SU-DHL-6 (cell line): ENCODE data around the gene P2RY6.

Experiments used
- H2AFZ ChIP-seq: fragments of 200-600 bp; sonication (generic); 2 replicates; pipeline ENCODE4 v1.6.1; 2014; ENCODE audit warnings: low read depth, mild to moderate bottlenecking, moderate library complexity, mixed read lengths, antibody characterized with exemption, low read length; ENCODE audit not compliant: severe bottlenecking
- H3F3A ChIP-seq: fragments of 200-600 bp; shearing (Covaris generic); 2 replicates; pipeline ENCODE4 v1.6.0; 2016; ENCODE audit warnings: antibody characterized with exemption, mild to moderate bottlenecking; ENCODE audit not compliant: insufficient read depth
- H3K27ac ChIP-seq: fragments of 200-600 bp; sonication (generic); 2 replicates; pipeline ENCODE4 v1.5.1; 2016; ENCODE audit warnings: low read depth, mild to moderate bottlenecking, low read length, moderate library complexity, mixed read lengths
- H3K27me3 ChIP-seq: fragments of 200-600 bp; sonication (generic), shearing (Covaris generic); 2 replicates; pipeline ENCODE4 v1.6.0; 2014; ENCODE audit warnings: mild to moderate bottlenecking, low read length
- H3K36me3 ChIP-seq: fragments of 200-600 bp; sonication (generic); 2 replicates; pipeline ENCODE4 v1.6.1; 2014; ENCODE audit warnings: mild to moderate bottlenecking, low read length, mixed read lengths
- H3K4me2 ChIP-seq: fragments of 300-600, 200-600 bp; shearing (Covaris generic), sonication (generic); 2 replicates; pipeline ENCODE4 v1.6.0; 2014; ENCODE audit warnings: low read length, low read depth, mild to moderate bottlenecking; ENCODE audit not compliant: poor library complexity, severe bottlenecking
- H3K4me3 ChIP-seq: fragments of 200-600 bp; sonication (generic); 2 replicates; pipeline ENCODE4 v1.5.1; 2014; ENCODE audit warnings: antibody characterized with exemption, low read length, mild to moderate bottlenecking, mixed read lengths; ENCODE audit not compliant: insufficient read depth, poor library complexity, severe bottlenecking
- H3K79me2 ChIP-seq: fragments of 200-600 bp; sonication (generic); 2 replicates; pipeline ENCODE4 v1.6.1; 2014; ENCODE audit warnings: mild to moderate bottlenecking, low read length, moderate library complexity; ENCODE audit not compliant: insufficient read depth
- H3K9ac ChIP-seq: fragments of 200-600 bp; sonication (generic); 2 replicates; pipeline ENCODE4 v1.7.0; 2014; ENCODE audit warnings: mild to moderate bottlenecking, low read length
- H3K9me2 ChIP-seq: fragments of 200-600 bp; sonication (generic); replicated peaks from 2 replicates; pipeline ENCODE4 v1.6.1; 2014; ENCODE audit warnings: low read length; ENCODE audit not compliant: insufficient read depth
- H3K9me3 ChIP-seq: fragments of 200-600 bp; sonication (generic); 2 replicates; pipeline ENCODE4 v1.6.1; 2014; ENCODE audit warnings: low read length, mixed read lengths; ENCODE audit not compliant: insufficient read depth
- H4K20me1 ChIP-seq: fragments of 200-600 bp; sonication (generic); 2 replicates; pipeline ENCODE4 v1.6.1; 2014; ENCODE audit warnings: low read depth, mild to moderate bottlenecking, antibody characterized with exemption, low read length, moderate library complexity, mixed read lengths
- CTCF ChIP-seq: fragments of 200-600 bp; sonication (generic); IDR thresholded peaks from one replicate; pipeline ENCODE4 v1.5.1; 2017; ENCODE audit warnings: antibody characterized with exemption, mild to moderate bottlenecking, low read length, moderate library complexity; ENCODE audit not compliant: insufficient read depth, poor library complexity, severe bottlenecking
- EZH2phosphoT487 ChIP-seq: fragments of 200-600 bp; sonication (generic), shearing (Covaris generic); conservative IDR thresholded peaks from 2 replicates; pipeline ENCODE4 v1.6.1; 2018; ENCODE audit warnings: mild to moderate bottlenecking, antibody characterized with exemption, low read length, moderate library complexity, mixed read lengths

P2RY6 gene

DNA sequence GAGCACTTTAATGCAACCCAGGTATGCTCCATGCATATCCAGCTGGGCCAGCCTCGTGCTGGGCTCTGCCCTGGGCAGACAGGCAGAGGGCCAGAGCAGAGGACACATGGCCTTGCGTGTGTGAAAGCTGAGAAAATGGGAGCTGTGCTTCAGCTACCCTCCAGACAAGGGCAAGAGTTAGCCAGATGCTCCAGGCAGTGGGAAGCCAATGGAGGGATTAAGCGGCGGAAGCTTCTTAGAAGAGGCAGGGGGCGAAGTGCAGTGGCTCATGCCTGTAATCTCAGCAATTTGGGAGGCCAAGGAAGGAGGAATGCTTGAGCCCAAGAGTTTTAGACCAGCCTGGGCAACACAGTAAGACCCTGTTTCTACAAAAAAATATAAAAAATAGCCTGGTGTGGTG, 26.1 kb downstream of the P2RY6 start:
- H3K36me3 ChIP-seq, result no peaks in the 10 kb centered on the region
- H3K9ac ChIP-seq, result no peak overlapping the region
- TF ChIP-seq CTCF (no peak), EZH2phosphoT487 (no peak)
- no peaks in the 10 kb centered on the region for H3K79me2 ChIP-seq
- H3K9me3 ChIP-seq, result no peaks in the 10 kb centered on the region
- no peak overlapping the region for H3K4me2 ChIP-seq
- H2AFZ ChIP-seq, result no peak overlapping the region
- no peaks in the 10 kb centered on the region for H3F3A ChIP-seq
- H3K27ac ChIP-seq, result no peak overlapping the region
- no peaks in the 10 kb centered on the region for H3K9me2 ChIP-seq
- no peak overlapping the region for H3K4me3 ChIP-seq
- H3K27me3 ChIP-seq, result no peaks in the 10 kb centered on the region
- H4K20me1 ChIP-seq, result no peaks in the 10 kb centered on the region

GRCh38 chr11:73299751-73300150, 27.6 kb downstream of the P2RY6 start:
- Histone ChIP-seq H3K36me3 (no peaks in the 10 kb centered on the region), H3F3A (no peaks in the 10 kb centered on the region), H3K27me3 (no peaks in the 10 kb centered on the region), H4K20me1 (no peaks in the 10 kb centered on the region), H3K79me2 (no peaks in the 10 kb centered on the region), H2AFZ (no peak overlapping the region), H3K4me3 (no peak overlapping the region), H3K9ac (no peak overlapping the region), H3K27ac (no peak overlapping the region), H3K9me3 (no peaks in the 10 kb centered on the region), H3K9me2 (no peaks in the 10 kb centered on the region), H3K4me2 (no peak overlapping the region)
- TF ChIP-seq CTCF (no peak), EZH2phosphoT487 (no peak)

DNA sequence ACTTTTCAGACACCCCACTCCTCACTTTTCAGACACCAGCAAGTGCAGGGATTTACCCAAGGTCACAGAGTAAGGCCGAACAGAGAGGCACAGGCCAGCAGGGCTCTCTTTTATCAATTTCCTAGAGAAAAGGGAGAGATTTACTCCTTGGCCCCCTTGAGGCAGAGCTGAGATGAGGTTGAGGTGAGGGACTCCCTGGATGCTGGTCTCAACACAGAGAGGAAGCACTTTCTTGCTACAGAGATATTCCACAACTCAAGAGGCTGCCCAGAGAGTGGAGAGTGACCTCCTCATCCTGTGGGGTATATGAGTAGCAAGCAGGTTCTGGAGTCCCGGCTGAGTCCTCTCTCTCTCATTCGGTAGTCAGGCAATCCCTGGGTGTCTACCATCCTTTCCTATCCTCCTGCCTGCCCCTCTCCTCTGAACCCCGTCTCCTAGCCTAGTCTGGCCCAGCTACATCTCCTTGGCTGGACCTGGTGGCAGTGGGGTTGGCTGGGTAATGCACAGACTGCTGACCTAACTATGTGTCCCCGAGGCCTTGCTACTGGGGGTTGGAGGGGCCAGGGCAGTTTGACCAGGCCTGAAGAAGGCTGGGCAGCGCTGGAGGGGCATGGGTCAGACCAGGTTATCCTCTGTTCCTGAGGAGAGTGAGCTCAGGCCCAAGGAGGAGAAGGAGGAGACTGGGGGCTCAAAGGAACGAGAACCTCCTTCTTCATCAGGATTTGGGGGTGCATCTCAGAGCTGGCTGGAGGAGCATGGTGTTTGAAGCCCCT, 34.1 kb downstream of the P2RY6 start:
- no peaks in the 10 kb centered on the region for H3K9me2 ChIP-seq
- no peak overlapping the region for H3K9ac ChIP-seq
- H3F3A ChIP-seq, result no peaks in the 10 kb centered on the region
- no peak overlapping the region for H3K27ac ChIP-seq
- H3K36me3 ChIP-seq, result no peaks in the 10 kb centered on the region
- no peaks in the 10 kb centered on the region for H4K20me1 ChIP-seq
- H3K27me3 ChIP-seq, result no peaks in the 10 kb centered on the region
- H2AFZ ChIP-seq, result no peak overlapping the region
- H3K79me2 ChIP-seq, result no peaks in the 10 kb centered on the region
- no peak overlapping the region for H3K4me2 ChIP-seq
- no peaks in the 10 kb centered on the region for H3K9me3 ChIP-seq
- TF ChIP-seq EZH2phosphoT487 (no peak), CTCF (no peak)
- no peak overlapping the region for H3K4me3 ChIP-seq
